ENCODE measurements around the gene MRPL30.
"Not testable (repeated sequence)": the region's sequence is repeated elsewhere in the genome, so short reads cannot be mapped to it uniquely, and the experiment has no call there.

MRPL30 gene

DNA sequence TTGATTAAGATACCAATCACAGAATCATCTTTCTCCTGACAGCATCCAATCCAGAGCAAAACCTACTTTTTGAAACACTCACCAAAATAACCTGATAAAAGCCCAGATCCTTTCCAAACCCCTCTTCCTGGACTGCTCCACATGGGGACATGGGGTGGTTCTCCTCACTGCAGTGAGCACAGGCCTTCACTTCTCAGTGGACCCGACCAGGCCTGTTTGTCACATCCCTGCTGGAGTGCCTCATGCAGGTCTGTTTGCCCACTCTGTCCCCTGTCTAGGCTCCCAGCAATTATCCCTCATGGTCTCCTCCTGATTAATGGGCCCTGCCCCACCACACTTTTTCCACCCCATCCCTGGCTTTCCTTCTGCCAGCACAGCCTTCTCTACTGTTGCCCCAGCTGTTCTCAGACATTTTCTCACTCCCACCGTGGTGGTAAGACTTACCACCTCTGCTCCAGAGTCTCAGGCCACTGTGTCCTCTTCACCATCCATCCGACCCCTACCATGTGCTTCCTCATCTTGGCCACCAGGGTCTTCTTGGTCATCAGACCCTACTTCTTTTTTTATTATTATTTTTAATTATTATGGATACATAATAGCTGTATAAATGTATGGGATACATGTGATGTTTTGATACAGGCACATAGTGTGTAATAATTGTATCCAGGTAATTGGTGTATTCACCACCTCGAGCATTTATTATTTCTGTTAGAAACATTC lies 21.1 kb downstream of the MRPL30 start:
- H3K4me3 ChIP-seq (ENCODE audit: low read depth, low read length) = no peak overlapping the region
- TF ChIP-seq, protein P1, sequence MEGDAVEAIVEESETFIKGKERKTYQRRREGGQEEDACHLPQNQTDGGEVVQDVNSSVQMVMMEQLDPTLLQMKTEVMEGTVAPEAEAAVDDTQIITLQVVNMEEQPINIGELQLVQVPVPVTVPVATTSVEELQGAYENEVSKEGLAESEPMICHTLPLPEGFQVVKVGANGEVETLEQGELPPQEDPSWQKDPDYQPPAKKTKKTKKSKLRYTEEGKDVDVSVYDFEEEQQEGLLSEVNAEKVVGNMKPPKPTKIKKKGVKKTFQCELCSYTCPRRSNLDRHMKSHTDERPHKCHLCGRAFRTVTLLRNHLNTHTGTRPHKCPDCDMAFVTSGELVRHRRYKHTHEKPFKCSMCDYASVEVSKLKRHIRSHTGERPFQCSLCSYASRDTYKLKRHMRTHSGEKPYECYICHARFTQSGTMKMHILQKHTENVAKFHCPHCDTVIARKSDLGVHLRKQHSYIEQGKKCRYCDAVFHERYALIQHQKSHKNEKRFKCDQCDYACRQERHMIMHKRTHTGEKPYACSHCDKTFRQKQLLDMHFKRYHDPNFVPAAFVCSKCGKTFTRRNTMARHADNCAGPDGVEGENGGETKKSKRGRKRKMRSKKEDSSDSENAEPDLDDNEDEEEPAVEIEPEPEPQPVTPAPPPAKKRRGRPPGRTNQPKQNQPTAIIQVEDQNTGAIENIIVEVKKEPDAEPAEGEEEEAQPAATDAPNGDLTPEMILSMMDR (IDR thresholded peaks at IDR 0.05; ENCODE audit: low read depth, low read length) = peak; percentile 6
- TF ChIP-seq, protein P2, sequence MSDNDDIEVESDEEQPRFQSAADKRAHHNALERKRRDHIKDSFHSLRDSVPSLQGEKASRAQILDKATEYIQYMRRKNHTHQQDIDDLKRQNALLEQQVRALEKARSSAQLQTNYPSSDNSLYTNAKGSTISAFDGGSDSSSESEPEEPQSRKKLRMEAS (IDR thresholded peaks at IDR 0.05; ENCODE audit: low read depth, low read length) = no peak
- TF ChIP-seq POLR2A (IDR thresholded peaks at IDR 0.05; ENCODE audit: extremely low read depth, insufficient read length) (no peak), MYC (IDR thresholded peaks at IDR 0.05; ENCODE audit: low read depth, low read length) (no peak)
- DNase-seq (ENCODE audit: low read depth) = no peak

DNA sequence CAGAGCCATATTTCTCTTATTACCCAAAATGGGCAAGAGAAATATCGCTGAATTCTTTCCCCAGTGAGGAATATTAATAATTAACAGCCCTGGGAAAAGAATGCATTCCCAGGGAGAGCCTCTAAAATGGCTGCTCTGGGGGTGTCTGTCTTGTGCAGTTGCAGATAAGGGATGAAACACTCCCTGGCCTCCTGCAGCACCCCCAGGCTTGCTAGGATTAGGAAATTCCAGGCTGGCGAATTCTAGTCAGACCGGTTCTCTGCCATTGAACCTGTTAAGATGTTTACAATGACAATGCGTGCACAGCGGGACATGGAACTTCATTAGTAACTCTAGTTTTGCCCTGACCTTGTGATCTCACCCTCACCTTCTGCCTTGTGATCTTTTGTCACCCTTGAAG lies 24.5 kb downstream of the MRPL30 start:
- no peak overlapping the region for H3K4me3 ChIP-seq (ENCODE audit: low read depth, low read length)
- TF ChIP-seq POLR2A (IDR thresholded peaks at IDR 0.05; ENCODE audit: extremely low read depth, insufficient read length) (no peak), MYC (IDR thresholded peaks at IDR 0.05; ENCODE audit: low read depth, low read length) (no peak)
- TF ChIP-seq, protein P2 (IDR thresholded peaks at IDR 0.05; ENCODE audit: low read depth, low read length) = no peak
- TF ChIP-seq, protein P1 (IDR thresholded peaks at IDR 0.05; ENCODE audit: low read depth, low read length) = no peak
- no peak for DNase-seq (ENCODE audit: low read depth)

DNA sequence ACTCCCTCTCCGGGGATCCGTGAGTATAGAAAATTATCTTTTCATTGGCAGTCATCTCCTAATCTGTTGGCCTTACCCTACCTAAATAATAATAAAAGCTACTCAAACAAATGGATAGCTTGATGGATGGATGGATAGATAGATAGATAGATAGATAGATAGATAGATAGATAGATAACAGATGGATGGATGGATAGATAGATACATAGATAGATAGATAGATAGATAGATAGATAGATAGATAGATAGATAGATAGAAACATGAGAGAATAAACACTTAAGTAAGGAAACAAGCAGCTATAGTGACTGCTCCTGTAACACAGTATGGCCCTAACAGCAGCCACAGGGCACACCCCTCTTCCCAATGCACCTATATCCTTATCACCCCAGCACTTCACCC lies 35.1 kb downstream of the MRPL30 start:
- no peak for DNase-seq (ENCODE audit: low read depth)
- TF ChIP-seq, protein P2 (IDR thresholded peaks at IDR 0.05; ENCODE audit: low read depth, low read length) = no peak
- TF ChIP-seq POLR2A (IDR thresholded peaks at IDR 0.05; ENCODE audit: extremely low read depth, insufficient read length) (no peak), MYC (IDR thresholded peaks at IDR 0.05; ENCODE audit: low read depth, low read length) (no peak)
- TF ChIP-seq, protein P1 (IDR thresholded peaks at IDR 0.05; ENCODE audit: low read depth, low read length) = no peak
- H3K4me3 ChIP-seq (ENCODE audit: low read depth, low read length) = no peak overlapping the region

DNA sequence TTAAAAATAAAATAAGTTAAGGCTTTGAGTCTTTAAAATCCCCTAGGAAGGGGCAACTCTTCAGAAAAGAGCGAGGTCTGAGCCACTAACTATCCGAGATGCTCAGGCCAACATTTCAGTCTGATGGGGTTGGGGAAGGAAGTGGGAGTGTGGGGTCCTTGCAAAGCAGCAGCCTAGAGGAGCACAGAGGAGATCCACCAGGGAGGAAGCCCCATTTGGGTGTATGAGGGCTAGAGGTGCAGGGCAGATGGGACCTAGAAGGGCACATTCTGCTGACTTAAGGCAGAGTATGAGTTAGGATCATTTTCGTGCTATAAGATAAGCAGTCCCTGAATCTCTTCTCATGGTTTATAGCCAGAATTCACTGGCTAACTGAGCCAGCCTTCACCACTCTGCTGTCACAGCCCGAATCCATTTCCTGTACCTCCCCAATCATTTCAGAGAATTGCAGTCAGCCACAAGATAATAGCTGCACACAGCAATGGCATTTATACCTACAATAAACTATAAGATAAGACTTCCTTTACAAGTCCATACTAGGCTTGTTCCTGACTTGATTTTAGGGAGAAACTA lies 37.0 kb downstream of the MRPL30 start:
- DNase-seq (ENCODE audit: low read depth) = no peak
- TF ChIP-seq, protein P1 (IDR thresholded peaks at IDR 0.05; ENCODE audit: low read depth, low read length) = no peak
- TF ChIP-seq MYC (IDR thresholded peaks at IDR 0.05; ENCODE audit: low read depth, low read length) (no peak), POLR2A (IDR thresholded peaks at IDR 0.05; ENCODE audit: extremely low read depth, insufficient read length) (no peak)
- TF ChIP-seq, protein P2 (IDR thresholded peaks at IDR 0.05; ENCODE audit: low read depth, low read length) = no peak
- no peak overlapping the region for H3K4me3 ChIP-seq (ENCODE audit: low read depth, low read length)

DNA sequence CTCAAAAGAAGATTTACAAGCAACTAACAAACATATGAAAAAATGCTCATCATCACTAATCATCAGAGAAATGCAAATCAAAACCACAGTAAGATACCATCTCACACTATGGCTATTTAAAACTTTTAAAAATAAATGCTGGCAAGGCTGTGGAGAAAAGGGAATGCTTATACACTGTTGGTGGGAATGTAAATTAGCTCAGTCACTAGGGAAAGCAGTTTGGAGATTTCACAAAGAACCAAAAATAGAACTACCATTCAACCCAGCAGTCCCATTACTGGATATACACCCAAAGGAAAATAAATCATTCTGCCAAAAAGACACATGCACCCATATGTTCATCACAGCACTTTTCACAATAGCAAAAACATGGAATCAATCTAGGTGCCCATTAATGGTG lies 52.2 kb downstream of the MRPL30 start:
- not testable (repeated sequence) for DNase-seq (ENCODE audit: low read depth); H3K4me3 ChIP-seq (ENCODE audit: low read depth, low read length)

DNA sequence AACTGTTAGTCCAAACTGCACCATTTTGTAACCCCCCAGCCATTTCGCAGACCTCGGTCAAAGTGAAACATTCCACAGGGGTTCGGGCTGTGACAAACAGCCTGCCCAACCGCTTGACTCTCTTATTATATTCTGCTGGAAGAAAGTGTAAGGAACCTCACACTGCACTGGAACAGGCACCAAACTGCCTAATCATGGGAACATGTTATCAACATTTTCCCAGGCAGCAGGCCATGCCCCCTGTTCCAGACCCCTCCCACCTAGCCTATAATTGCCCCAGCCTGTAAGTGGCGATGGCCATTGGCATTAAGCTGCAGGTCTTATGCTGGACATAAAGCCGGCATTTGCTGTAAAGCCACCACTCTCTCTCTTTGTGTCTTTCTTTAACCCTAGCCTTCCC lies 57.6 kb downstream of the MRPL30 start:
- no peak overlapping the region for H3K4me3 ChIP-seq (ENCODE audit: low read depth, low read length)
- TF ChIP-seq, protein P2 (IDR thresholded peaks at IDR 0.05; ENCODE audit: low read depth, low read length) = no peak
- no peak for TF ChIP-seq MYC (IDR thresholded peaks at IDR 0.05; ENCODE audit: low read depth, low read length)
- TF ChIP-seq, protein P1 (IDR thresholded peaks at IDR 0.05; ENCODE audit: low read depth, low read length) = no peak
- TF ChIP-seq POLR2A (IDR thresholded peaks at IDR 0.05; ENCODE audit: extremely low read depth, insufficient read length) = no peak
- DNase-seq (ENCODE audit: low read depth) = no peak

All from NB4 (cell line).